GM18502 (cell line): ENCODE results near the gene ZNF691.
"Not testable (repeated sequence)": the region's sequence is repeated elsewhere in the genome, so short reads cannot be mapped to it uniquely, and the experiment has no call there.

ENCODE experiments used
- ATAC-seq: cut with Tn5 transposase; IDR thresholded peaks from one replicate; pipeline ENCODE4 v1.9.1; 2021; ENCODE audit warnings: mild to moderate bottlenecking; ENCODE audit not compliant: unreplicated experiment, poor library complexity

ZNF691 gene

DNA sequence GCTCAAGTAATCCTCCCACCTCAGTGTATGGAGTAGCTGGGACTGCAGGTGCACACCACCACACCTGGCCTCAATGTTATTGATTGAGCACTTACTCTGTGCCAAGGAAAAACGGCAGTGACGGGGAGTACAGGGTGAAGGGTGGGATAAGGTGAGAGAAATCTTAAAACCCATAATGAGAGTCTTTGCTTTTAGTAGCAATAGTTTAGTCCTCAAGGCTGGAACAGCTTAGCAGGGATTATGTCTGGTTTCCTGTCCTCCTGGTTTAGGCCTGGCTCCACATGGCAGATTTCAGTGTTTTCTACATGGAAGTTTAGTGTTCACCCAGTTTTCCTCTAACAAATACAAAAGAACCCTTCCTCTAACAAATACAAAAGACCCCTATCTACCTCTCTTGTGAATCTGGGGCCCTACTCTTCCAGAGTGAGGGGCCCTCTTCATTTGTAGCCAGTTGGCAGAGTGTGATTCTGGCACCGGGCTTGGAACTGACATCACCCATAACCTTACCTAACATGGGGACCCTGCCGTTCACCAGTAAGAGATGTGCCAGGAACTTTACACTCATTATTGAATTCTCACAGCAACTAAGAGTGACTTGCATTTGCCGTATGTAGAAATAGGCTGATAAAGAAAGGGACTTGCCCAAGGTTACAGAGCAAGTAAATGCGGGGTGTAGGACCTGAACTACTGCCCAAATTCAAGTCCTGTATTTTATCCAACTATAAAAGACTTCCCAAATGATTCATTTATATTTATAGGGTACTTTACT, 6.9 kb downstream of the ZNF691 start:
- no peak for ATAC-seq

DNA sequence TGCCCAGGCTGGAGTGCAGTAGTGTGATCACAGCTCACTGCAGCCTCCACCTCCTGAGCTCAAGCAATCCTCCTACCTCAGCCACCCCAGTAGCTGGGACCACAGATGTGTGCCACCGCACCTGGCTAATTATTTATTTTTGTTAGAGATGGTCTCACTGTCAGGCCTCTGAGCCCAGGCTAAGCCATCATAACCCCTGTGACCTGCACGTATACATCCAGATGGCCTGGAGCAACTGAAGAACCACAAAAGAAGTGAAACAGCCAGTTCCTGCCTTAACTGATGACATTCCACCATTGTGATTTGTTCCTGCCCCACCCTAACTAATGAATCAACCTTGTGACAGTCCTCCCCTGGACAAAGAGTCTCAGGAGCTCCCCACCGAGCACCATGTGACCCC, 10.1 kb downstream of the ZNF691 start:
- not testable (repeated sequence) for ATAC-seq

DNA sequence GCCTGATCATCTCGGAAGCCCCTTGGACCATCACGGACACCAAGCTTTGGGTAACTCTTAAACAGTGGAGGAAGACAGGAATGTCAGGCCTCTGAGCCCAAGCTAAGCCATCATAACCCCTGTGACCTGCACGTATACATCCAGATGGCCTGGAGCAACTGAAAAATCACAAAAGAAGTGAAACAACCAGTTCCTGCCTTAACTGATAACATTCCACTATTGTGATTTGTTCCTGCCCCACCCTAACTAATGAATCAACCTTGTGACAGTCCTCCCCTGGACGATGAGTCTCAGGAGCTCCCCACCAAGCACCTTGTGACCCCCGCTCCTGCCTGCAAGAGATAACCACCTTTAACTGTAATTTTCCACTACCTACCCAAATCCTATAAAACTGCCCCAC, 13.0 kb downstream of the ZNF691 start:
- not testable (repeated sequence) for ATAC-seq

- ATAC-seq: no peak
These were observed 14.1 kb downstream of the ZNF691 start for GRCh38 chr1:42860339-42861013.

DNA sequence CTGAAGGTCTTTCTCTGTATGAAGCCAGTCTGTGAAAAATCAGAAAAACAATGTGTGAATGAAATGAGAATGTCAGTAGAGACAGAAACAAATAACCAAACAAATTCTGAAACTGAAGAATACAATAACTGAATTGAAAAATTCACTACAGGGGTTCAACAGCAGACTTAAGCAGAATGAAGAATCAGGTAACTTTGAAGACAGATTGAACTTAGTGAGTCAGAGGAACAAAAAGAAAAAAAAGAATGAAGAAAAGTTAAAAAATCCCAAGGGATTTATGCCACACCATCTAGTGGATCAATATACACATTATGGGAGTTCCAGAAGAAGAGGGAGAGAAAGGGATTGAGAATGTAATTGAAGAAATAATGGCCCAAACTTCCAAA, 14.6 kb downstream of the ZNF691 start:
- ATAC-seq: no peak

- no peak for ATAC-seq
These were observed 20.1 kb downstream of the ZNF691 start for GRCh38 chr1:42866549-42866948.

- ATAC-seq: not testable (repeated sequence)
These were observed 22.1 kb downstream of the ZNF691 start for GRCh38 chr1:42868466-42868865.

DNA sequence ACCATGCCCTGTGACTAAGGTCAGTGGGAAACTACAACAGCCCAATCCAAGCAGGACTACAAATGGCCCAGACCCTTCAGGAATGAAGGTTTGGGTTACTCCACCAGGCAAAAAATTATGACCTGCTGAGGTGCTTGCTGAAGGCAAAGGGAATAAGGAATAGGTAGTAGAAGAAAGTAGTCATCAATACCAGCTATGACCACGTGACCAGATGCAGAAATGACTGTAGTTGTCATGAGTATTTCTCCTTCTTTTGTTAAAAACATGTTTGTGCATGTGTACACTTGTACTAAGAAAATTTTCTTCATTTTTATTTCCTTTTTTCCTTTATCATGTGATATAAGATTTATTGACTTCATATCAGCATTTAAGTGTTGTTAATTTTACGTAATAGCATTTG, 22.8 kb downstream of the ZNF691 start:
- ATAC-seq: not testable (repeated sequence)

- ATAC-seq: not testable (repeated sequence)
These were observed 23.3 kb downstream of the ZNF691 start for GRCh38 chr1:42869751-42870150.

DNA sequence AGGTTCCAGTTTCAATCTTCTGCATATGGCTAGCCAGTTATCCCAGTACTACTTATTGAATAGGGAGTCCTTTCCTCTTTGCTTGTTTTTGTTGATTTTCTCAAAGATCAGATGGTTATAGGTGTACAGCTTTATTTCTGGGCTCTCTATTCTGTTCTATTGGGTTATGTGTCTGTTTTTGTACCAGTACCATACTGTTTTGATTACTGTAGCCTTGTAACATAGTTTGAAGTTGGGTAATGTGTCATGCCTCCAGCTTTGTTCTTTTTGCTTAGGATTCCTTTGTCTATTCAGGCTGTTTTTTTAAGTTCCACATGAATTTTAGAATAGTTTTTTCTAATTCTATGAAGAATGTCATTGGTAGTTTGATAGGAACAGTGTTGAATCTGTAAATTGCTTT, 26.7 kb downstream of the ZNF691 start:
- ATAC-seq: not testable (repeated sequence)

DNA sequence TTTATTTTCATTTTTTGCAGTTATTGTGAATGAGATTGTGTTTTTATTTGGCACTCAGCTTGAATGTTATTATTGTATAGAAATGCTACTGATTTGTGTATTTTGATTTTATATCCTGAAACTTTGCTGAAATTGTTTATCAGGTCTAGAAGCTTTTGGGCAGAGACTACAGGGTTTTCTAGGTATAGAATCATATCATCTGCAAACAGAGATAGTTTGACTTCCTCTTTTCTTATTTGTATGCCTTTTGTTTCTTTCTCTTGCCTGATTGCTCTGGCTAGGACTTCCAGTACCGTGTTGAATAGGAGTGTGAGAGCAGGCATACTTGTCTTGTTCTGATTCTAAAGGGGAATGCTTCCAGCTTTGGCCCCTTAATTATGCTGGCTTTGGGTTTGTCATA, 27.3 kb downstream of the ZNF691 start:
- no peak for ATAC-seq

DNA sequence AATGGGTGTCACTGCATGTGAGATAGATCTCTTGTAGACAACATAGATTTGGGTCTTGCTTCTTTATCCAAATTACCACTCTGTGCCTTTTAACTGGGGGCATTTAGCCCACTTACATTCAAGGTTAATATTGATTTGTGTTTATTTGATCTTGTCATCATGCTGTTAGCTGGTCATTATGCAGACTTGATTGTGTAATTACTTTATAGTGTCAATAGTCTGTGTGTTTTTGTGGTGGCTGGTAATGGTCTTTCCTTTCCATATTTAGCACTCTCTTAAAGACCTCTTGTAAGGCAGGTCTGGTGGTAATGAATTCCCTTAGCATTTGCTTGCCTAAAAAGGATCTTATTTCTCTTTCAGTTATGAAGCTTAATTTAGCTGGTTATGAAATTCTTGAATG, 29.6 kb downstream of the ZNF691 start:
- no peak for ATAC-seq

DNA sequence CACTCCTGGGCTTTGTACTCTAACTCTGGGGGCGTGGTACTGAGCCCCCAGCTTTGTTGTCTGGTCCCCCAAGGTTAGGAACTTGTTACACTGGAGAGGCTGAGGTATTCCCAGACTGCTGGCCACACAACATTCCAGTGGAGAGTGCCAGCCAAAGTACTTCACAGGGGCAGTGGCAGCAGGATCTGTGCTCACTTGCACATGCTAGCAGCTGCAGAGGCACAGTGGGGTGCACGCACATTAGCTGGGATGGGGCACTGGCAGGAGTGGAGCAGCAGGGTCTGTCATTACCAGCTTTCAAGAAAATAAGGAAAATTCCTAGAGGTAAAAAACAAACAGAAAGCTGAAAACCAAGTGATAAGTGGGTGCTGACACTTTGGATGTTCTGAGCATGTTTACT, 31.0 kb downstream of the ZNF691 start:
- ATAC-seq: no peak

DNA sequence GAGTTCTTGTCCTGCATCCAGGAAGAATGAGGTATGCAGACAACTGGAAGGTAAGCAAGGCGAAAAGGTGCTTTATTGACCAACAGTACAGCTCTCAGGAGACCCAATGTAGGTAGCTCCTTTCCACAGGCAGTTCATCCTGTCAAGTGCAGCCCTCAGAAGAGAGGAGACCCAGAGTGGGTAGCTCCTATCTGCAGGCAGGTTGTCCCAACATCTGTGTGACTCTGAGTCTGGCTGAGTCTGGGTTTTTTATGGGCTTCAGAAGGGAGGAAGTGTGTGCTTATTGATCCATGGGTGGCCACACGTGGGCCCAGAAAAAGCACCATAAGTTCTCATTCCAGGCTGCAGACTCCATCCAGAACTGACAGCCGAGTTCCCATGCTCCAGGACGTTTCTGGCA, 34.0 kb downstream of the ZNF691 start:
- ATAC-seq: no peak

DNA sequence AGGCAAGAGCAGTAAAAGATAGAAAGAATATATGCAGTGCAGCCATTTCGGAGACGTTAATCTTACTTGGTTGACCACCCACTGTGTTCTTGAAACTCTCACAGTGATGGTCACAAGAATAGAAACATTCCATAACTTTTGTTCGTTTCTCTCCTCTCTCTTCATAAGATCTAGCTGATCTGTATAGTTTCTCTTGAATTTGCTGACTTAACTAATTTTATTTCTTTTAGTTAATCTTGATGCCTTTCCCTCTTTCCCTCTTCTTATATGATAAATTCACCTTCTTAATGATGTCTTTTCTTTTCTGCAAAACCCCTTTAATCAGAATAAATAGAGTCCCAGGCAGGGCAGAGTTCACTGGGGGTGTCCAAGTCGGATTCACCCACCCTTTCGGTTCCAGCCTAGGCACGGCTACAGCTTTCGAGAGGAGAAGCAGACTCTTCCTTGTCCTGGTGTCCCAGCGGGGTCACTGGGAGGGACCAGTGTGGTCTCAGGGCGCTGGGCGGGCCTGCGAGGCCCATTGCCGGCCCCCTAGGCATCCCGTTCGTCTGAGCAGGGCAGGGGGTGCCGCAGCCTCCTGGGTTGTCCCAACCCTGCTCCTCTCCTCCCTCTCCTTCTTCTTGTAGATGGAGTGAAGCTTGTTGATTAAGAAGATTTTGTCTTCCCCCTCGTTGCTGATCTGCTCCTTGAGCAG, 39.8 kb downstream of the ZNF691 start:
- ATAC-seq: no peak

DNA sequence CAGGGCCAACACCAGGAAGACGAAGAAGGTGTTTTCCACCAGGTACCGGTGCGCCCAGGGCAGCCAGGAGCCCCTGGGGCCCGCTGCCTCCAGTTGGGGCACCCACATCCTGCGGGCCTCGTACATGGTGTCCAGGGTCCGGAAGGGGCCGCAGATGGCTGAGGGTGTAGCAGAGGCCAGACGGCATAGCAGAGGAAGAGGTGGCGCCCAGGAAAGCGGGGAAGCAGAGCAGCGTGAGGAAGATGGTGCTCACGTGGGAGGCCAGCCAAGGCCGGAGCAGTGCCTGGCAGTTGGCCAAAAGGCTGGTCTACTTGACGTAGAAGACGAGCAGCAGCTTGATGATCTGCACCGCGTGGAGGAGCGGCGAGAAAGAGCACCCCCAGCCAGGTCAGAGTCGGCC, 40.4 kb downstream of the ZNF691 start:
- no peak for ATAC-seq

GRCh38 chr1:42887366-42887765, 41.0 kb downstream of the ZNF691 start:
- no peak for ATAC-seq

DNA sequence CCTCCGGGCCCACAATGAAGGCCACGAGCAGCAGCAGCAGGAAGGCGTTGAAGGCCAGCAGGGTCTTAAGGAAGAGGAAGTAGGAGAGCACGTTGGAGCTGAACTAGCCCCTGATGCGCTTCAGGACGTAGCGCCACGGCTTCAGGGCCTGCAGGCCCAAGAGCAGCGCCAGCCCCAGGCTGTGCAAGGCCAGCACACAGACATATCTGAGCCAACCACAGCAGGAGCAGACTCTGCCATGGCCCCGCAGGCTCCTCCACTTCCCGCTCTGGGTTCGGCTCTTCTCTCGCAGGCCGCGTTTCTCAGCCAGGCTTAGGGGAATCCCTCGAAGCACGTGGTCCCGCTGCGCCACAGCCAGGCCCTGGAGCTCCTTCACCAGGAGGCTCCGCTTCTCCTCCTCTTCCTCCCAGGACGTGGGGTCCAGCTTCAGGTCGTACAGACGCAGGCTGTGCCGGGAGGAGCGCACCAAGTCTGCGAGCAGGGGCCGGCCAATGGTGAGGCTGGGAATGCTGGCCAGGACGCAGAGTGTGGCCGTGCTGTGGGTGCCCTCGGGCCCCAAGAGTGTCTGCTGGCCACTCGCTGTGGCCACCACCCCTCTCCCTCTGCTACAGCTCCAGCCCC, 41.7 kb downstream of the ZNF691 start:
- no peak for ATAC-seq

DNA sequence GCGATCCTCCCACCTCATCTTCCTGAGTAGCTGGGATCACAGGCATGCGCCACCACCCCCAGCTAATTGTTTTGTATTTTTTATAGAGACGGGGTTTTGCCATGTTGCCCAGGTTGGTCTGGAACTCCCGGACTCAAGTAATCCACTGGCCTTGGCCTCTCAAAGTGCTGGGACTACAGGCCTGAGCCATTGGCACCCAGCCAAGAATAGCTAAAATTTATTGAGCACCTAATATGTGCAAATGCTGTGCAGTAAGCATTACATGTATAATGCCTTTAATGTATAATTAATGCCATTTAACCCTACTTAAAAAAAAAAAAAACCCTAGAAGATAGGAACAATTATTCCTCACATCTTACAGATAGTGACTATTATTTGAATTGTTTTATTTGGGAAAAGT, 42.9 kb downstream of the ZNF691 start:
- ATAC-seq: no peak

DNA sequence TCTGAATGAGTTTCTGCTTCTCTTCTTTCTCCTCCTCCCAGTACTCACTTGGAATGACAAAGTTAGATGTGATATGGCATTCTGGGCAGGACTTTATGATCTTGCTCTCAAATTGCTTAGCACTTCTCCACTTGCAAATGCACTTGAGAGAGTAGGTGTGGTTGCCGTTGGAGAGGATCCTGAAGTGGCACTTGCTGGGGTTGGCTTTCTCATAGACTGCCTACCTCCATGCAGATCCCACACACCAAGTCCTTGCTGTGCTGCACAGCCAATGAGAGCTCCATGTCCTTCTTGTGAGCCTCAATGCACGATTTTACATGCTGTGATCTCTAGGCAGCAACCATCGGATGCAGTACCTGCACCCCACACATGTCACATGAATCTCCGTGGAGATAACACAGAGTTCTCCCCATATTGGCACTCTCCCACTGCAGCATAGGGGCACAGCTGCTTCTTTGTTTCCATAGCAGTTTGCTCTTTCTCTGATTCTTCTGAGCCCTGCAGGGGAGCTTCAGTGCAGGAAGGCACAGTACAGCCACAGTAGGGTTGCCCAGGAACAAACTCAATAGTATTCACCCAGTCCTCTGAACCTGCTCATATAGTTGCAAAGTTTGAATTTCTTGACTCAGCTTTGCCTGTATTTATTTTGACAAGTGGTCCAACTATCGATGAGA, 45.2 kb downstream of the ZNF691 start:
- ATAC-seq: no peak
